HEK293 (cell line): ENCODE data around the gene PRRC2B.

Source experiments
- BCL11B ChIP-seq: fragments of 450-650 bp; formaldehyde crosslinking; IDR thresholded peaks from 2 replicates; pipeline ENCODE4 v1.5.1; 2016; ENCODE audit warnings: low read depth, missing biosample characterization, missing genetic modification characterization
- FEZF1 ChIP-seq: fragments of 450-650 bp; formaldehyde crosslinking; IDR thresholded peaks from 2 replicates; pipeline ENCODE4 v1.5.1; 2016; ENCODE audit warnings: missing biosample characterization, missing genetic modification characterization
- HOXC10 ChIP-seq: sonication (generic); formaldehyde crosslinking; IDR thresholded peaks from 2 replicates; pipeline ENCODE4 v1.8.1; 2023; ENCODE audit warnings: mild to moderate bottlenecking, missing genetic modification reagents
- KLF10 ChIP-seq: fragments of 450-650 bp; IDR thresholded peaks from 2 replicates; pipeline ENCODE4 v1.5.1; 2018; ENCODE audit warnings: missing biosample characterization, mild to moderate bottlenecking, missing genetic modification characterization
- KLF7 ChIP-seq: fragments of 450-650 bp; formaldehyde crosslinking; IDR thresholded peaks from 2 replicates; pipeline ENCODE4 v1.5.1; 2016; ENCODE audit warnings: missing biosample characterization, missing genetic modification characterization, borderline replicate concordance
- SP2 ChIP-seq: fragments of 450-650 bp; formaldehyde crosslinking; IDR thresholded peaks from 2 replicates; pipeline ENCODE4 v1.5.1; 2016; ENCODE audit warnings: missing biosample characterization, missing genetic modification characterization
- ZNF114 ChIP-seq: fragments of 450-650 bp; formaldehyde crosslinking; IDR thresholded peaks from 2 replicates; pipeline ENCODE4 v1.5.0; 2017; ENCODE audit warnings: missing biosample characterization, missing genetic modification characterization
- ZNF169 ChIP-seq: fragments of 450-650 bp; formaldehyde crosslinking; IDR thresholded peaks from 2 replicates; pipeline ENCODE4 v1.5.1; 2016; ENCODE audit warnings: missing biosample characterization, missing genetic modification characterization
- ZNF184 ChIP-seq: fragments of 450-650 bp; IDR thresholded peaks from 2 replicates; pipeline ENCODE4 v1.5.1; 2018; ENCODE audit warnings: missing biosample characterization, mild to moderate bottlenecking, missing genetic modification characterization
- ZNF335 ChIP-seq: fragments of 450-650 bp; formaldehyde crosslinking; conservative IDR thresholded peaks from 2 replicates; pipeline ENCODE4 v1.5.1; 2016; ENCODE audit warnings: missing biosample characterization, missing genetic modification characterization
- ZNF37A ChIP-seq: fragments of 450-650 bp; IDR thresholded peaks from 2 replicates; pipeline ENCODE4 v1.5.1; 2018; ENCODE audit warnings: missing biosample characterization, missing genetic modification characterization
- ZNF394 ChIP-seq: fragments of 450-650 bp; formaldehyde crosslinking; IDR thresholded peaks from 2 replicates; pipeline ENCODE4 v1.5.1; 2016; ENCODE audit warnings: missing biosample characterization, missing genetic modification characterization, mild to moderate bottlenecking, moderate library complexity, borderline replicate concordance
- ZNF549 ChIP-seq: fragments of 450-650 bp; IDR thresholded peaks from 2 replicates; pipeline ENCODE4 v1.5.1; 2018; ENCODE audit warnings: missing biosample characterization, missing genetic modification characterization, mild to moderate bottlenecking, inconsistent platforms, moderate library complexity
- ZNF555 ChIP-seq: fragments of 450-650 bp; formaldehyde crosslinking; conservative IDR thresholded peaks from 2 replicates; pipeline ENCODE4 v1.5.1; 2017; ENCODE audit warnings: missing biosample characterization, mild to moderate bottlenecking, missing genetic modification characterization, inconsistent platforms
- ZNF561 ChIP-seq: fragments of 450-650 bp; IDR thresholded peaks from 2 replicates; pipeline ENCODE4 v1.5.1; 2018; ENCODE audit warnings: missing biosample characterization, missing genetic modification characterization, borderline replicate concordance
- ZNF600 ChIP-seq: fragments of 450-650 bp; formaldehyde crosslinking; IDR thresholded peaks from 2 replicates; pipeline ENCODE4 v1.5.1; 2016; ENCODE audit warnings: missing biosample characterization, missing genetic modification characterization
- ZNF610 ChIP-seq: fragments of 450-650 bp; formaldehyde crosslinking; IDR thresholded peaks from 2 replicates; pipeline ENCODE4 v1.5.1; 2016; ENCODE audit warnings: missing biosample characterization, missing genetic modification characterization, borderline replicate concordance
- ZNF76 ChIP-seq: fragments of 450-650 bp; formaldehyde crosslinking; IDR thresholded peaks from 2 replicates; pipeline ENCODE4; 2016; ENCODE audit warnings: low read depth, missing biosample characterization, missing genetic modification characterization, borderline replicate concordance
- ZNF837 ChIP-seq: fragments of 450-650 bp; formaldehyde crosslinking; IDR thresholded peaks from 2 replicates; pipeline ENCODE4 v1.5.1; 2016; ENCODE audit warnings: missing biosample characterization, missing genetic modification characterization
- TF ChIP-seq, protein P1 (sequence below): fragments of 450-650 bp; formaldehyde crosslinking; conservative IDR thresholded peaks from 2 replicates; pipeline ENCODE4 v1.5.1; 2016; ENCODE audit warnings: low read depth, missing biosample characterization, missing genetic modification characterization
- TF ChIP-seq, protein P2 (sequence below): fragments of 450-650 bp; formaldehyde crosslinking; IDR thresholded peaks from 2 replicates; pipeline ENCODE4 v1.5.1; 2016; ENCODE audit warnings: missing biosample characterization, missing genetic modification characterization
- TF ChIP-seq, protein P3 (sequence below): fragments of 450-650 bp; formaldehyde crosslinking; optimal IDR thresholded peaks from 2 replicates; pipeline ENCODE3; 2016; ENCODE audit warnings: missing biosample characterization, mild to moderate bottlenecking, missing genetic modification characterization
- TF ChIP-seq, protein P4 (sequence below): fragments of 450-650 bp; formaldehyde crosslinking; IDR thresholded peaks from 2 replicates; pipeline ENCODE4 v1.5.1; 2016; ENCODE audit warnings: missing biosample characterization, missing genetic modification characterization, borderline replicate concordance
- TF ChIP-seq, protein P5 (sequence below): fragments of 450-650 bp; formaldehyde crosslinking; IDR thresholded peaks from 2 replicates; pipeline ENCODE4 v1.5.1; 2017; ENCODE audit warnings: missing biosample characterization, missing genetic modification characterization
- TF ChIP-seq, protein P6 (sequence below): fragments of 450-650 bp; formaldehyde crosslinking; IDR thresholded peaks from 2 replicates; pipeline ENCODE4 v1.5.1; 2016; ENCODE audit warnings: missing biosample characterization, missing genetic modification characterization

PRRC2B gene

DNA sequence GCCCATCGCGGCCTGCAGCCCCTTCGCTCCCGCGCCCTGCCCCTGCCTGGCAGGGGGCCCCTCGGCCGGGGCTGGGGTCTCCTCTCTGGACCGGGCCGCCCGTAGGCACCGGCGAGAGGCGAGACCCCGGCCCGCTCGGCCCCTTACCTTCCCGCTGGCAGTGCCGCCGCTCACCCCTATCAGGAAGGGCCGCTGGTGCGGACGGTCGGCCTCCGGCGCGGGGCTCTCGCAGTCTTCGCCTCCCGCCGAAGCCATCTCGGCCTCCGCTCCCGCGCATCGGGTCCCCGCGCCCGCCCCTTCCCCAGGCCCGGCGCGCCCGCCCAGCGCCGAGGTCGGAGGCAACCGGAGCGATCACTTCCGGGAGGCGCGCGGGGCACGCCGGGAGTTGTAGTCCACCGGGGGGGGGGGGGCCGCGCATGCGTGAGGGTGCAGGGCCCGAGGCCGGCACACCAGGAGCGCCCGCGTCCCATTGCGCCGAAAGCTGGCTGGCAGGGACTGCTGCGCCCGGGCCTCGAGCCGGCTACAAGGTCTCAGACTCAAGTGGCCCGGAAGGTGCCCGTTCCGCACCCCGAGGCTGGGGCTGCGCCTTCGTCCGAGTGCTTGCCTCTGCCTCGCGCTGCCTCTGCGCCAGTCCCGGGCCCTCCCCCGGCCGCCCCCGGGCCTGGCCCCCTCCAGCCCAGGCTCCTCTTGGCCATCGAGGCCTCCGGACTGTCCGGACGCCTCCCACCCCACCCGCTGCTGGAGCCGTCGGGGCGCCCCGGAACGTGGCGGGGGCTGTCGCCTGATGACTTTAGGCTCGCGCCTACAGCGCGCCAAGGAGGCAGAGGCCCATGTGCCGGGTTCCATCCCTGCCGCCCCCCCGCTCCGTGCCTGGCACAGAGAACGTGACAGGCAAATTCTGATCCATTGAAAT, 137.3 kb downstream of the PRRC2B start, which contains the start of gene UCK1 (continued):
- TF ChIP-seq, protein P1, sequence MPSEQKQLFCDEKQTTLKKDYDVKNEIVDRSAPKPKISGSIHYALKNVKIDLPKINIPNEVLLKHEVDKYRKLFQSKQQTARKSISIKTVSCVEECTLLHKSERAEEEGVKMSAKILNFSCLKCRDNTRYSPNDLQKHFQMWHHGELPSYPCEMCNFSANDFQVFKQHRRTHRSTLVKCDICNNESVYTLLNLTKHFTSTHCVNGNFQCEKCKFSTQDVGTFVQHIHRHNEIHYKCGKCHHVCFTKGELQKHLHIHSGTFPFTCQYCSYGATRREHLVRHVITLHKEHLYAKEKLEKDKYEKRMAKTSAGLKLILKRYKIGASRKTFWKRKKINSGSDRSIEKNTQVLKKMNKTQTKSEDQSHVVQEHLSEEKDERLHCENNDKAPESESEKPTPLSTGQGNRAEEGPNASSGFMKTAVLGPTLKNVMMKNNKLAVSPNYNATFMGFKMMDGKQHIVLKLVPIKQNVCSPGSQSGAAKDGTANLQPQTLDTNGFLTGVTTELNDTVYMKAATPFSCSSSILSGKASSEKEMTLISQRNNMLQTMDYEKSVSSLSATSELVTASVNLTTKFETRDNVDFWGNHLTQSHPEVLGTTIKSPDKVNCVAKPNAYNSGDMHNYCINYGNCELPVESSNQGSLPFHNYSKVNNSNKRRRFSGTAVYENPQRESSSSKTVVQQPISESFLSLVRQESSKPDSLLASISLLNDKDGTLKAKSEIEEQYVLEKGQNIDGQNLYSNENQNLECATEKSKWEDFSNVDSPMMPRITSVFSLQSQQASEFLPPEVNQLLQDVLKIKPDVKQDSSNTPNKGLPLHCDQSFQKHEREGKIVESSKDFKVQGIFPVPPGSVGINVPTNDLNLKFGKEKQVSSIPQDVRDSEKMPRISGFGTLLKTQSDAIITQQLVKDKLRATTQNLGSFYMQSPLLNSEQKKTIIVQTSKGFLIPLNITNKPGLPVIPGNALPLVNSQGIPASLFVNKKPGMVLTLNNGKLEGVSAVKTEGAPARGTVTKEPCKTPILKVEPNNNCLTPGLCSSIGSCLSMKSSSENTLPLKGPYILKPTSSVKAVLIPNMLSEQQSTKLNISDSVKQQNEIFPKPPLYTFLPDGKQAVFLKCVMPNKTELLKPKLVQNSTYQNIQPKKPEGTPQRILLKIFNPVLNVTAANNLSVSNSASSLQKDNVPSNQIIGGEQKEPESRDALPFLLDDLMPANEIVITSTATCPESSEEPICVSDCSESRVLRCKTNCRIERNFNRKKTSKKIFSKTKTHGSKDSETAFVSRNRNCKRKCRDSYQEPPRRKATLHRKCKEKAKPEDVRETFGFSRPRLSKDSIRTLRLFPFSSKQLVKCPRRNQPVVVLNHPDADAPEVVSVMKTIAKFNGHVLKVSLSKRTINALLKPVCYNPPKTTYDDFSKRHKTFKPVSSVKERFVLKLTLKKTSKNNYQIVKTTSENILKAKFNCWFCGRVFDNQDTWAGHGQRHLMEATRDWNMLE (tag by site-specific recombination): peak; percentile 49
- TF ChIP-seq, protein P2, sequence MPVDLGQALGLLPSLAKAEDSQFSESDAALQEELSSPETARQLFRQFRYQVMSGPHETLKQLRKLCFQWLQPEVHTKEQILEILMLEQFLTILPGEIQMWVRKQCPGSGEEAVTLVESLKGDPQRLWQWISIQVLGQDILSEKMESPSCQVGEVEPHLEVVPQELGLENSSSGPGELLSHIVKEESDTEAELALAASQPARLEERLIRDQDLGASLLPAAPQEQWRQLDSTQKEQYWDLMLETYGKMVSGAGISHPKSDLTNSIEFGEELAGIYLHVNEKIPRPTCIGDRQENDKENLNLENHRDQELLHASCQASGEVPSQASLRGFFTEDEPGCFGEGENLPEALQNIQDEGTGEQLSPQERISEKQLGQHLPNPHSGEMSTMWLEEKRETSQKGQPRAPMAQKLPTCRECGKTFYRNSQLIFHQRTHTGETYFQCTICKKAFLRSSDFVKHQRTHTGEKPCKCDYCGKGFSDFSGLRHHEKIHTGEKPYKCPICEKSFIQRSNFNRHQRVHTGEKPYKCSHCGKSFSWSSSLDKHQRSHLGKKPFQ (tag by site-specific recombination): no peak
- no peak for TF ChIP-seq ZNF37A
- TF ChIP-seq FEZF1 (tag by site-specific recombination): no peak
- no peak for TF ChIP-seq ZNF184 (tag by site-specific recombination)
- TF ChIP-seq ZNF561: peak; percentile 66; the same call in 1 of the 2 replicates
- no peak for TF ChIP-seq ZNF549 (tag by site-specific recombination)
- TF ChIP-seq, protein P3, sequence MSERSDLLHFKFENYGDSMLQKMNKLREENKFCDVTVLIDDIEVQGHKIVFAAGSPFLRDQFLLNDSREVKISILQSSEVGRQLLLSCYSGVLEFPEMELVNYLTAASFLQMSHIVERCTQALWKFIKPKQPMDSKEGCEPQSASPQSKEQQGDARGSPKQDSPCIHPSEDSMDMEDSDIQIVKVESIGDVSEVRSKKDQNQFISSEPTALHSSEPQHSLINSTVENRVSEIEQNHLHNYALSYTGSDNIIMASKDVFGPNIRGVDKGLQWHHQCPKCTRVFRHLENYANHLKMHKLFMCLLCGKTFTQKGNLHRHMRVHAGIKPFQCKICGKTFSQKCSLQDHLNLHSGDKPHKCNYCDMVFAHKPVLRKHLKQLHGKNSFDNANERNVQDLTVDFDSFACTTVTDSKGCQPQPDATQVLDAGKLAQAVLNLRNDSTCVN (tag by site-specific recombination): peak; percentile 81
- 0 out of 2 replicates have a peak, but pooled peaks have one; percentile 34 for TF ChIP-seq ZNF610
- TF ChIP-seq SP2 (tag by site-specific recombination): peak; percentile 43
- no peak for TF ChIP-seq ZNF114
- no peak for TF ChIP-seq KLF7
- TF ChIP-seq, protein P4, sequence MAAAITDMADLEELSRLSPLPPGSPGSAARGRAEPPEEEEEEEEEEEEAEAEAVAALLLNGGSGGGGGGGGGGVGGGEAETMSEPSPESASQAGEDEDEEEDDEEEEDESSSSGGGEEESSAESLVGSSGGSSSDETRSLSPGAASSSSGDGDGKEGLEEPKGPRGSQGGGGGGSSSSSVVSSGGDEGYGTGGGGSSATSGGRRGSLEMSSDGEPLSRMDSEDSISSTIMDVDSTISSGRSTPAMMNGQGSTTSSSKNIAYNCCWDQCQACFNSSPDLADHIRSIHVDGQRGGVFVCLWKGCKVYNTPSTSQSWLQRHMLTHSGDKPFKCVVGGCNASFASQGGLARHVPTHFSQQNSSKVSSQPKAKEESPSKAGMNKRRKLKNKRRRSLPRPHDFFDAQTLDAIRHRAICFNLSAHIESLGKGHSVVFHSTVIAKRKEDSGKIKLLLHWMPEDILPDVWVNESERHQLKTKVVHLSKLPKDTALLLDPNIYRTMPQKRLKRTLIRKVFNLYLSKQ (tag by site-specific recombination): no peak
- no peak for TF ChIP-seq ZNF394 (tag by site-specific recombination)
- TF ChIP-seq ZNF837 (tag by site-specific recombination): no peak
- TF ChIP-seq, protein P5, sequence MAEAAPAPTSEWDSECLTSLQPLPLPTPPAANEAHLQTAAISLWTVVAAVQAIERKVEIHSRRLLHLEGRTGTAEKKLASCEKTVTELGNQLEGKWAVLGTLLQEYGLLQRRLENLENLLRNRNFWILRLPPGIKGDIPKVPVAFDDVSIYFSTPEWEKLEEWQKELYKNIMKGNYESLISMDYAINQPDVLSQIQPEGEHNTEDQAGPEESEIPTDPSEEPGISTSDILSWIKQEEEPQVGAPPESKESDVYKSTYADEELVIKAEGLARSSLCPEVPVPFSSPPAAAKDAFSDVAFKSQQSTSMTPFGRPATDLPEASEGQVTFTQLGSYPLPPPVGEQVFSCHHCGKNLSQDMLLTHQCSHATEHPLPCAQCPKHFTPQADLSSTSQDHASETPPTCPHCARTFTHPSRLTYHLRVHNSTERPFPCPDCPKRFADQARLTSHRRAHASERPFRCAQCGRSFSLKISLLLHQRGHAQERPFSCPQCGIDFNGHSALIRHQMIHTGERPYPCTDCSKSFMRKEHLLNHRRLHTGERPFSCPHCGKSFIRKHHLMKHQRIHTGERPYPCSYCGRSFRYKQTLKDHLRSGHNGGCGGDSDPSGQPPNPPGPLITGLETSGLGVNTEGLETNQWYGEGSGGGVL (tag by site-specific recombination): 0 out of 2 replicates have a peak, but pooled peaks have one; percentile 19
- peak; percentile 60 for TF ChIP-seq ZNF335 (tag by site-specific recombination)
- no peak for TF ChIP-seq KLF10 (tag by site-specific recombination)
- TF ChIP-seq ZNF555 (tag by site-specific recombination): no peak
- TF ChIP-seq ZNF600 (tag by site-specific recombination): peak; percentile 61; the same call in 1 of the 2 replicates
- no peak for TF ChIP-seq BCL11B (tag by site-specific recombination)
- peak; percentile 93 for TF ChIP-seq ZNF76 (tag by site-specific recombination)
- TF ChIP-seq HOXC10 (CRISPR knock-in tag): 0 out of 2 replicates have a peak, but pooled peaks have one; percentile 70
- TF ChIP-seq, protein P6, sequence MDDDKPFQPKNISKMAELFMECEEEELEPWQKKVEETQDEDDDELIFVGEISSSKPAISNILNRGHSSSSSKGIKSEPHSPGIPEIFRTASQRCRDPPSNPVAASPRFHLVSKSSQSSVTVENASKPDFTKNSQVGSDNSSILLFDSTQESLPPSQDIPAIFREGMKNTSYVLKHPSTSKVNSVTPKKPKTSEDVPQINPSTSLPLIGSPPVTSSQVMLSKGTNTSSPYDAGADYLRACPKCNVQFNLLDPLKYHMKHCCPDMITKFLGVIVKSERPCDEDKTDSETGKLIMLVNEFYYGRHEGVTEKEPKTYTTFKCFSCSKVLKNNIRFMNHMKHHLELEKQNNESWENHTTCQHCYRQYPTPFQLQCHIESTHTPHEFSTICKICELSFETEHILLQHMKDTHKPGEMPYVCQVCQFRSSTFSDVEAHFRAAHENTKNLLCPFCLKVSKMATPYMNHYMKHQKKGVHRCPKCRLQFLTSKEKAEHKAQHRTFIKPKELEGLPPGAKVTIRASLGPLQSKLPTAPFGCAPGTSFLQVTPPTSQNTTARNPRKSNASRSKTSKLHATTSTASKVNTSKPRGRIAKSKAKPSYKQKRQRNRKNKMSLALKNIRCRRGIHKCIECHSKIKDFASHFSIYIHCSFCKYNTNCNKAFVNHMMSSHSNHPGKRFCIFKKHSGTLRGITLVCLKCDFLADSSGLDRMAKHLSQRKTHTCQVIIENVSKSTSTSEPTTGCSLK (tag by site-specific recombination): no peak
- TF ChIP-seq ZNF169: no peak
